ENCODE measurements around the gene DHRS7C. TPM values are rescaled to one million over a fixed set of nuclear protein-coding genes. Genes with fewer than 3 reads are reported as not detected.

Gene DHRS7C
- total and polyA plus RNA-seq, 4 donors, result 0.26 to 0.28 TPM; not detected in 2

- Histone ChIP-seq H3K36me3 (ENCODE audit: control insufficient read depth in 4 of 4, insufficient read depth in 3 of 4, low read depth in 1 of 4, low read length in 3 of 4) (no peaks in the 10 kb centered on the region), H3K4me3 (ENCODE audit: low read depth in 1 of 3, low read length in 3 of 3) (no peak overlapping the region), H3K27me3 (ENCODE audit: control insufficient read depth in 4 of 4, insufficient read depth in 4 of 4, low read length in 3 of 4) (peaks cover 0 to 5% (median 2%) of the 10 kb centered on the region in 4 donors), H3K27ac (ENCODE audit: low read depth in 1 of 2, low read length in 2 of 2) (no peak overlapping the region), H3K9ac (ENCODE audit: low read depth in 1 of 2, low read length in 2 of 2) (no peak overlapping the region), H3K4me1 (ENCODE audit: control insufficient read depth in 4 of 4, insufficient read depth in 4 of 4, low read length in 3 of 4) (no peaks in the 10 kb centered on the region), H3K9me3 (ENCODE audit: control insufficient read depth in 4 of 4, low read length in 3 of 4) (no peaks in the 10 kb centered on the region)
- 75% methylated on average over 14 of the region's 14 CpGs for WGBS
- no peak for DNase-seq (ENCODE audit: low spot score)
- no peak for TF ChIP-seq CTCF (IDR thresholded peaks at IDR 0.05; ENCODE audit: low read depth, low read length, missing input control)
- TF ChIP-seq HNF4G (IDR thresholded peaks at IDR 0.05), result no peak
- no peak for TF ChIP-seq RXRA (IDR thresholded peaks at IDR 0.05)
- no peak for TF ChIP-seq FOXA1 (IDR thresholded peaks at IDR 0.05)
- no peak for TF ChIP-seq EGR1 (IDR thresholded peaks at IDR 0.05; ENCODE audit: low read depth in 2 of 2)
- TF ChIP-seq ATF3 (IDR thresholded peaks at IDR 0.05), result no peak
- TF ChIP-seq NR2F2 (IDR thresholded peaks at IDR 0.05), result no peak
- TF ChIP-seq REST (IDR thresholded peaks at IDR 0.05), result no peak
- no peak for TF ChIP-seq HNF4A (conservative IDR thresholded peaks at IDR 0.05)
- TF ChIP-seq GABPA (IDR thresholded peaks at IDR 0.05 in 1 of 2, conservative IDR thresholded peaks at IDR 0.05 in 1 of 2), result no peak
- no peak for TF ChIP-seq MAX (IDR thresholded peaks at IDR 0.05)
- no peak for TF ChIP-seq FOXA2 (IDR thresholded peaks at IDR 0.05)
- TF ChIP-seq RAD21 (IDR thresholded peaks at IDR 0.05), result no peak
- TF ChIP-seq YY1 (IDR thresholded peaks at IDR 0.05), result no peak
- no peak for TF ChIP-seq TAF1 (conservative IDR thresholded peaks at IDR 0.05)
- no peak for TF ChIP-seq ZBTB33 (IDR thresholded peaks at IDR 0.05)
Observed at GRCh38 chr17:9814337-9814945, 23.0 kb upstream of the DHRS7C start.
